Skeletal muscle tissue (tissue), 4 donors: ENCODE measurements around the gene AGBL1. TPM values are rescaled to one million over a fixed set of nuclear protein-coding genes. Genes with fewer than 3 reads are reported as not detected.

Source experiments
- H3K27ac ChIP-seq: one replicate; pipeline ENCODE4 v1.7.0; 2013; ENCODE audit warnings: mild to moderate bottlenecking, low read depth, low read length, inconsistent platforms
- H3K27me3 ChIP-seq, 3 donors: one replicate each; pipeline ENCODE4 v1.7.0; 2013; ENCODE audit warnings: low read length in 3 of 3; ENCODE audit not compliant: control insufficient read depth in 3 of 3, insufficient read depth in 3 of 3
- H3K36me3 ChIP-seq, 3 donors: one replicate each; pipeline ENCODE4 v1.7.0; 2013; ENCODE audit warnings: low read length in 3 of 3; ENCODE audit not compliant: control insufficient read depth in 3 of 3, insufficient read depth in 3 of 3
- H3K4me1 ChIP-seq, 3 donors: one replicate each; pipeline ENCODE4 v1.7.0; 2013; ENCODE audit warnings: low read length in 3 of 3, mild to moderate bottlenecking in 3 of 3; ENCODE audit not compliant: control insufficient read depth in 3 of 3, insufficient read depth in 3 of 3
- H3K4me3 ChIP-seq, 3 donors: one replicate each; pipeline ENCODE4 v1.7.0; 2013; ENCODE audit warnings: low read length in 3 of 3
- H3K9ac ChIP-seq, 3 donors: one replicate each; pipeline ENCODE4 v1.7.0; 2013; ENCODE audit warnings: low read length in 3 of 3, mild to moderate bottlenecking in 3 of 3, moderate library complexity in 2 of 3, low read depth in 1 of 3
- H3K9me3 ChIP-seq, 3 donors: one replicate each; pipeline ENCODE4 v1.7.0; 2013; ENCODE audit warnings: low read length in 3 of 3; ENCODE audit not compliant: control insufficient read depth in 3 of 3
- total RNA-seq: library from RNA; depleted of rRNA; stranded (reverse); fragments of >200 nt; gene quantifications from one replicate; pipeline ENCODE4 v1.2.3, GENCODE V29; 2014
- donor health status: Osteomylitis.

The AGBL1 gene
- total RNA-seq, 1 donor from 2014 or later: 31.3 TPM

DNA sequence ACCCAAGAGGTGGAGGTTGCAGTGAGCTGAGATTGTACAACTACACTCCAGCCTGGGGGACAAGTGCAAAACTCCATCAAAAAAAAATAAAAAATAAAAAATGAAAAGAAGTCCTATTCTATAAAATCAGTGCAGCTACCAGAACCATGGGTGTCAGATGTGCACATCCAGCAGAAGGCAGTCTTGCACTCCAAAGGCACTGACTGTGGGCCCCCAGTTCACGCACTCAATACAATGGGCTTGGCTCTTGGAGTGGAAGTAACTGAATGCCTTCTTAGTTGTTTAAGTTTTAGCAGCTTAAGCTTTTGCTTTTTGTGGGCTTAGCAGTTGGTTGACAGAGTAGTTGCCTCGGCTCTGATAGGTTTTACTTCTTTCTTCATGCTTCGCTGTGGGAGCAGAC, 141.4 kb downstream of the AGBL1 start:
- no peak overlapping the region for H3K27ac ChIP-seq
- no peak overlapping the region for H3K4me3 ChIP-seq
- no peaks in the 10 kb centered on the region for H3K4me1 ChIP-seq
- no peak overlapping the region for H3K9ac ChIP-seq
- peaks cover 2 to 6% (median 2%) of the 10 kb centered on the region in 3 donors for H3K9me3 ChIP-seq
- no peaks in the 10 kb centered on the region for H3K36me3 ChIP-seq
- no peaks in the 10 kb centered on the region for H3K27me3 ChIP-seq

- no peak overlapping the region for H3K9ac ChIP-seq
- no peaks in the 10 kb centered on the region for H3K9me3 ChIP-seq
- peaks cover 0 to 4% (median 0%) of the 10 kb centered on the region in 3 donors for H3K4me1 ChIP-seq
- no peaks in the 10 kb centered on the region for H3K36me3 ChIP-seq
- no peaks in the 10 kb centered on the region for H3K27me3 ChIP-seq
- no peak overlapping the region for H3K4me3 ChIP-seq
- no peak overlapping the region for H3K27ac ChIP-seq
These were observed 149.6 kb downstream of the AGBL1 start for GRCh38 chr15:86229306-86229705.

GRCh38 chr15:86229936-86230335, 150.3 kb downstream of the AGBL1 start:
- no peaks in the 10 kb centered on the region for H3K9me3 ChIP-seq
- peaks cover 0 to 4% (median 0%) of the 10 kb centered on the region in 3 donors for H3K4me1 ChIP-seq
- no peak overlapping the region for H3K4me3 ChIP-seq
- no peak overlapping the region for H3K9ac ChIP-seq
- H3K27me3 ChIP-seq: no peaks in the 10 kb centered on the region
- H3K27ac ChIP-seq: no peak overlapping the region
- H3K36me3 ChIP-seq: no peaks in the 10 kb centered on the region

DNA sequence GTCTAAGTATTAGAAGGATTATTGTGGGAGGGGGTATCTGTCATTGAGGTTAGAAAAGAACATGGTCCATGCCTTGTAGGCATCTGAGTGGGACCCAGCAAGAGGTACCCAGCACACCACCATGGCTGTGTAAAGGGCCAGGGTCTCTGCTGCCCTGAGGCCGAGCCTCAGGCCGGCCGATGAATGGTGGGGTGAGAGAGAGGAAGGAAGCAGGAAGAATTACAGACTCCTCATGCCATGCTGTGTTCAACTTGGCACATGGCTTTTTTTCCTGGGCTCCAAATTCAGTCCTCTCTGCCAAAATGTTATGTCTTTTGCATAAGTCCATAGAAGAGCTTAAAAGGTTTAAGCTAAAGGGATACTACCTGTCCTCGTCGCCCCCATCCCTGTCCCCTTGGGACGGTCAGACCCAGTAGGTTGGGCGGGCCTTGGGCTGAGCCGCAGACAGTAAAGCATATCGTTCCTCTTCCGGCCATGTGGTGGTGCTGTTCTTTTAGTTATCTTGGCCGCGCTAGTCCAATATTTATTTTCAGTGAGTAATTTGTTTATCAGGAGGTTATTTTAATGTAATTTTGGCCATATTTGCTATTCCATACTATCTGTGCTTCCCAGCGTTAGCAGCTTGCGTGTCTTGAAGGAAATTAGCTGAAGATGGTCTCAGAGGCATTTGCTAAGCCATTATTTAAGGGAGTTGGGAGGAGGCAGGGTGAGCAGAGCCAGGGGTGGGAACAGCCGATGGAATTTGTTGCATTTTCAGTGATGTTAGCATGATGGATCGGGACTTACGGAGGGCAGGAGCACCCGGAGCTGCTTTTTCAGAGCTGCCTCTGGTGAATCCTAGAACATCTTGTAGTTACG, 152.4 kb downstream of the AGBL1 start:
- no peaks in the 10 kb centered on the region for H3K9me3 ChIP-seq
- no peak overlapping the region for H3K4me3 ChIP-seq
- no peaks in the 10 kb centered on the region for H3K27me3 ChIP-seq
- H3K4me1 ChIP-seq: peaks cover 0 to 4% (median 0%) of the 10 kb centered on the region in 3 donors
- H3K27ac ChIP-seq: no peak overlapping the region
- H3K9ac ChIP-seq: no peak overlapping the region
- no peaks in the 10 kb centered on the region for H3K36me3 ChIP-seq

DNA sequence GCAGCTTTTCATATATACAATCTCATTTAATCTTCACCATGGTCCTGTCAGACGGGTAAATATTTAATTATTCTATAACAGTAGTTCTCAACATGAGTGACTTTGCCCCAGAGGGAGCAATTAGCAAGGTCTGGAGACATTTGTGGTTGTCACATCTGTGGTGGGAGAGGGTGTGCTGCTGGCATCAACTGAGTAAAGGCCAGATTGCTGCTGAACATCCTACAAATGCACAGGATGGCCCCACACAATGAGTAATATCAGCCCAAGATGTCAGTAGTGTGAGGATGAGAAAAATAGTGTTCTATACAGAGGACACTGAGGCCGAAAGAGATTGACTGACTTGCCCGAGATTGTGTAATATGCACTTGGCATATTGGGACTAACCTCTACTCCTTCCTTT, 156.0 kb downstream of the AGBL1 start:
- Histone ChIP-seq H3K36me3 (no peaks in the 10 kb centered on the region), H3K9ac (no peak overlapping the region), H3K9me3 (no peaks in the 10 kb centered on the region), H3K4me1 (peaks cover 0 to 4% (median 0%) of the 10 kb centered on the region in 3 donors), H3K4me3 (no peak overlapping the region), H3K27me3 (no peaks in the 10 kb centered on the region), H3K27ac (no peak overlapping the region)

DNA sequence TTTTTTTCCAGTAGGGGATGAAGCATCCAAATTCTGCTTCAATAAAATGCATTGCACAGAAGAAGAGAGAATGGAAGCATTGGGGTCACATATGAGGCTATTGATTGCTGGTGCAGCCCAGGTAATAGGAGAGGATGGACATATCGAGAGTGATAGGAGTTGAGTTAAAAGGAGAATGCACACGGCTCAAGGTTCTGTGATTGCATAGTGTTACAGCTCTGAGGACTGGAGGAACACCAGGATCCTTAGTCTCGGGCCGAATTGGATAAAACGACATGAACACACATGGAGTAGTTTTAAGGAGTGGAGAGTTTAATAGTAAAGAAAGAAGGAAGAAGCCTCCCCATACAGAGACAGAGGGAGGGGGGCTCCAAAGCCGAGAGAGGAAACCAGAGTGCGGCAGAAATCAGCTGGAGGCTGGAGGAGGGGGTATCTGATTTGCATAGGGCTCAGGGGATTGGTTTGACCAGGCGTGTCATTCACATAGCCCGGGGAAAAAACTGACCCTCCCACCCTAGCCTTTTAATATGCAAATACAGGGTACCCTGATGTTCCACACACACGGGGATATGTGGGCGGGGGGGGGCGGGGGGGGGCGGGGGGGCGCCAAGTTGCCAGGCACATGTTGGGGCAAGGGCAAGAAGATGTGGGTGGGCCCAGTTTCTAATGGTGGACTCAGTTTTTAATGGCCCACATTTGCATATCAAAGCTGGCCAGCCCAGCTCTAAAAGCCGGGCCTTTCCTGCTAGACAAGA, 156.9 kb downstream of the AGBL1 start:
- Histone ChIP-seq H3K4me3 (no peak overlapping the region), H3K27me3 (no peaks in the 10 kb centered on the region), H3K9me3 (no peaks in the 10 kb centered on the region), H3K4me1 (peaks cover 0 to 4% (median 0%) of the 10 kb centered on the region in 3 donors), H3K27ac (no peak overlapping the region), H3K36me3 (no peaks in the 10 kb centered on the region), H3K9ac (no peak overlapping the region)

- Histone ChIP-seq H3K4me3 (no peak overlapping the region), H3K9me3 (no peaks in the 10 kb centered on the region), H3K27ac (no peak overlapping the region), H3K9ac (no peak overlapping the region), H3K36me3 (no peaks in the 10 kb centered on the region), H3K4me1 (peaks cover 0 to 4% (median 0%) of the 10 kb centered on the region in 3 donors), H3K27me3 (no peaks in the 10 kb centered on the region)
These were observed 157.4 kb downstream of the AGBL1 start for GRCh38 chr15:86237111-86237500.

GRCh38 chr15:86247249-86247955, 167.7 kb downstream of the AGBL1 start:
- H3K9ac ChIP-seq: peak overlapping the region in 1 of 3 donors; percentile 71
- peak overlapping the region in 1 of 3 donors; percentile 25 for H3K4me3 ChIP-seq

DNA sequence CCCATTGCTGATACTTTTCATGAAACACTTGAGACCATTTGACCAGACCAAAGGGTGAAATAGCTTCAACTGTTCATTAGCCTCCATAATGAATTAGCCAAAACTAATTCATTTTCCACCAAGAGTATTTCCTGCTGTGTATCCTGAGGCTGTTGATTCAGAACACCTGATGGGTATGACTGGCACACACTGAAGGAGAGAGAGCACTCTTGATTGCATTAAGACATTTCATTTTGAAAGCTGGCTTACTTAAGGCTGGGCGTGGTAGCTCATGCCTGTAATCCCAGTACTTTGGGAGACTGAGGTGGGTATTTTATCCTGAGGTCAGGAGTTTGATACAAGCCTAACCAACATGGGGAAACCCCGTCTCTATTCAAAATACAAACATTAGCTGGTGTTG, 175.6 kb downstream of the AGBL1 start:
- Histone ChIP-seq H3K27me3 (no peaks in the 10 kb centered on the region), H3K4me1 (no peaks in the 10 kb centered on the region)

More at GRCh38 chr15:86247249-86247955, 167.7 kb downstream of the AGBL1 start:
- Histone ChIP-seq H3K36me3 (peaks cover 0 to 6% (median 0%) of the 10 kb centered on the region in 3 donors), H3K4me1 (peaks cover 3 to 5% (median 5%) of the 10 kb centered on the region in 3 donors), H3K27ac (no peak overlapping the region), H3K9me3 (no peaks in the 10 kb centered on the region), H3K27me3 (no peaks in the 10 kb centered on the region)

More for the DNA sequence above, 175.6 kb downstream of the AGBL1 start:
- Histone ChIP-seq H3K9me3 (no peaks in the 10 kb centered on the region), H3K9ac (no peak overlapping the region), H3K27ac (no peak overlapping the region), H3K4me3 (no peak overlapping the region), H3K36me3 (peaks cover 0 to 17% (median 13%) of the 10 kb centered on the region in 3 donors)
